ENCODE measurements around the gene PRKG1.

Gene PRKG1

GRCh38 chr10:51141010-51141409 is 66.7 kb downstream of the PRKG1 start:
- TF ChIP-seq CTCF (IDR thresholded peaks at IDR 0.05; ENCODE audit: insufficient read depth, low read depth, low read length, missing control alignments) = no peak

GRCh38 chr10:51144161-51144781 is 70.0 kb downstream of the PRKG1 start:
- no peak for DNase-seq (ENCODE audit: low read depth)
- no peak overlapping the region for H3K4me3 ChIP-seq (ENCODE audit: low read depth, low read length)
- no peak for TF ChIP-seq CTCF (IDR thresholded peaks at IDR 0.05; ENCODE audit: insufficient read depth, low read depth, low read length, missing control alignments)

More at GRCh38 chr10:51141010-51141409, 66.7 kb downstream of the PRKG1 start:
- H3K4me3 ChIP-seq (ENCODE audit: low read depth, low read length) = no peak overlapping the region
- no peak for DNase-seq (ENCODE audit: low read depth)

GRCh38 chr10:51145375-51145774 is 71.1 kb downstream of the PRKG1 start:
- TF ChIP-seq CTCF (IDR thresholded peaks at IDR 0.05; ENCODE audit: insufficient read depth, low read depth, low read length, missing control alignments) = no peak
- H3K4me3 ChIP-seq (ENCODE audit: low read depth, low read length) = no peak overlapping the region
- DNase-seq (ENCODE audit: low read depth) = no peak

GRCh38 chr10:51147644-51148399 is 73.5 kb downstream of the PRKG1 start:
- TF ChIP-seq CTCF (IDR thresholded peaks at IDR 0.05; ENCODE audit: insufficient read depth, low read depth, low read length, missing control alignments) = no peak
- H3K4me3 ChIP-seq (ENCODE audit: low read depth, low read length) = no peak overlapping the region
- no peak for DNase-seq (ENCODE audit: low read depth)

- no peak for DNase-seq (ENCODE audit: low read depth)
- no peak for TF ChIP-seq CTCF (IDR thresholded peaks at IDR 0.05; ENCODE audit: insufficient read depth, low read depth, low read length, missing control alignments)
These were observed 82.6 kb downstream of the PRKG1 start for GRCh38 chr10:51156926-51157325.

GRCh38 chr10:51158832-51159231 is 84.5 kb downstream of the PRKG1 start:
- no peak for DNase-seq (ENCODE audit: low read depth)
- no peak for TF ChIP-seq CTCF (IDR thresholded peaks at IDR 0.05; ENCODE audit: insufficient read depth, low read depth, low read length, missing control alignments)
- H3K4me3 ChIP-seq (ENCODE audit: low read depth, low read length) = no peak overlapping the region

More at GRCh38 chr10:51156926-51157325, 82.6 kb downstream of the PRKG1 start:
- H3K4me3 ChIP-seq (ENCODE audit: low read depth, low read length) = no peak overlapping the region
